GM12892 (cell line): ENCODE measurements around the gene ITPR1.

ENCODE experiments used
- POLR2A ChIP-seq: IDR thresholded peaks from 2 replicates; pipeline ENCODE4 v1.6.1; 2011; ENCODE audit warnings: low read depth, low read length, control low read depth
- POLR2AphosphoS5 ChIP-seq: IDR thresholded peaks from 2 replicates; pipeline ENCODE4 v1.6.1; 2011; ENCODE audit warnings: low read depth, low read length, control low read depth

GRCh38 chr3:4687167-4687566 lies 194.0 kb downstream of the ITPR1 start:
- TF ChIP-seq POLR2A (no peak), POLR2AphosphoS5 (no peak)
